ENCODE measurements around the gene EDC4.

DNA sequence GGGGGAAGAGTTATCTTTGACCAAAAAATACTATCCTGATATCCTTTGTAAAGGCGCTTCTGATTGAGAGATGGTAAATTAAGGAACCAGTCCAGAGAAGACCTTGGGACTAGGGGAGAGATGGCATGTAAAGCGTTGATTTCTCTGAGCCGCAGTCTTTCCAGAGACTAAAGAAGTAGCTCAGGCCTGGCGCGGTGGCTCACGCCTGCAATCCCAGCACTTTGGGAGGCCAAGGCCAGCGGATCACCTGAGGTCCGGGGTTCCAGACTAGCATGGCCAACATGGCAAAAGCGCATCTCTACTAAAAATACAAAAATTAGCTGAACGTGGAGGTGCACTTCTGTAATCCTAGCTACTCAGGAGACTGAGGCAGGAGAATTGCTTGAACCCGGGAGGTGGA is 24.7 kb upstream of the EDC4 start:
- TF ChIP-seq, protein P1, sequence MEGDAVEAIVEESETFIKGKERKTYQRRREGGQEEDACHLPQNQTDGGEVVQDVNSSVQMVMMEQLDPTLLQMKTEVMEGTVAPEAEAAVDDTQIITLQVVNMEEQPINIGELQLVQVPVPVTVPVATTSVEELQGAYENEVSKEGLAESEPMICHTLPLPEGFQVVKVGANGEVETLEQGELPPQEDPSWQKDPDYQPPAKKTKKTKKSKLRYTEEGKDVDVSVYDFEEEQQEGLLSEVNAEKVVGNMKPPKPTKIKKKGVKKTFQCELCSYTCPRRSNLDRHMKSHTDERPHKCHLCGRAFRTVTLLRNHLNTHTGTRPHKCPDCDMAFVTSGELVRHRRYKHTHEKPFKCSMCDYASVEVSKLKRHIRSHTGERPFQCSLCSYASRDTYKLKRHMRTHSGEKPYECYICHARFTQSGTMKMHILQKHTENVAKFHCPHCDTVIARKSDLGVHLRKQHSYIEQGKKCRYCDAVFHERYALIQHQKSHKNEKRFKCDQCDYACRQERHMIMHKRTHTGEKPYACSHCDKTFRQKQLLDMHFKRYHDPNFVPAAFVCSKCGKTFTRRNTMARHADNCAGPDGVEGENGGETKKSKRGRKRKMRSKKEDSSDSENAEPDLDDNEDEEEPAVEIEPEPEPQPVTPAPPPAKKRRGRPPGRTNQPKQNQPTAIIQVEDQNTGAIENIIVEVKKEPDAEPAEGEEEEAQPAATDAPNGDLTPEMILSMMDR (IDR thresholded peaks at IDR 0.05) = no peak
- TF ChIP-seq POLR2A (IDR thresholded peaks at IDR 0.05) (no peak), EP300 (IDR thresholded peaks at IDR 0.05) (no peak)

All from ovary (tissue), 3 donors.